Measurements from ENCODE around the gene ADM. TPM values are rescaled to one million over a fixed set of nuclear protein-coding genes. Genes with fewer than 3 reads are reported as not detected.

The ADM gene
- polyA plus RNA-seq, 3 donors, result 9.5 to 224 (median 20.0) TPM

DNA sequence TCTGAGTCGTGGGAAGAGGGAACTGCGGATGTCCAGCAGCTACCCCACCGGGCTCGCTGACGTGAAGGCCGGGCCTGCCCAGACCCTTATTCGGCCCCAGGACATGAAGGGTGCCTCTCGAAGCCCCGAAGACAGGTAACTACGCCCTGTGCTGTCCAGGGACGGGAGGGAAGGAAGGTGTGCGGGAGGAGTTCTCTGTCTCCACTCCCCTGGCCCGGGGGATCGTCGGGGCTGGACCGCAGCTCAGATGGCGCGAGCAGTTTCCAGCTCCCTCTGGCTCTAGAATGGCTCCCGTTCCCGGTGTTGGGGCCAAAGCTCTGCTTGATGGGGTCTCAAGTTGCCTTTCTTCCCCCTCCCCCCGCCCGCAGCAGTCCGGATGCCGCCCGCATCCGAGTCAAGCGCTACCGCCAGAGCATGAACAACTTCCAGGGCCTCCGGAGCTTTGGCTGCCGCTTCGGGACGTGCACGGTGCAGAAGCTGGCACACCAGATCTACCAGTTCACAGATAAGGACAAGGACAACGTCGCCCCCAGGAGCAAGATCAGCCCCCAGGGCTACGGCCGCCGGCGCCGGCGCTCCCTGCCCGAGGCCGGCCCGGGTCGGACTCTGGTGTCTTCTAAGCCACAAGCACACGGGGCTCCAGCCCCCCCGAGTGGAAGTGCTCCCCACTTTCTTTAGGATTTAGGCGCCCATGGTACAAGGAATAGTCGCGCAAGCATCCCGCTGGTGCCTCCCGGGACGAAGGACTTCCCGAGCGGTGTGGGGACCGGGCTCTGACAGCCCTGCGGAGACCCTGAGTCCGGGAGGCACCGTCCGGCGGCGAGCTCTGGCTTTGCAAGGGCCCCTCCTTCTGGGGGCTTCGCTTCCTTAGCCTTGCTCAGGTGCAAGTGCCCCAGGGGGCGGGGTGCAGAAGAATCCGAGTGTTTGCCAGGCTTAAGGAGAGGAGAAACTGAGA is 1.4 kb downstream of the ADM start:
- Mint-ChIP-seq H3K9me3 (peaks cover 0 to 16% (median 0%) of the 10 kb centered on the region in 7 donors), H3K36me3 (peaks cover 0 to 14% of the 10 kb centered on the region in 2 donors), H3K4me1 (peaks cover 43% of the 10 kb centered on the region), H3K27me3 (ENCODE audit: low read depth in 3 of 3) (peaks cover 16 to 25% (median 23%) of the 10 kb centered on the region in 3 donors), H3K4me3 (peak overlapping the region; percentile 96 to 99), H3K27ac (peak overlapping the region; percentile 78 to 99 (median 90))
- peaks cover 29% of the 10 kb centered on the region for H4K20me1 ChIP-seq (ENCODE audit: insufficient read depth, low read length)
- H3K4me3 ChIP-seq (replicated peaks in 1 of 3; ENCODE audit: low read depth in 2 of 3, low read length in 3 of 3), result peak overlapping the region; percentile 79 to 97 (median 89)
- peak overlapping the region in 1 of 2 donors; percentile 100 for H3K27ac ChIP-seq (ENCODE audit: low read depth in 1 of 2, low read length in 2 of 2)
- no peaks in the 10 kb centered on the region for H3K36me3 ChIP-seq (replicated peaks in 1 of 2; ENCODE audit: control insufficient read depth in 1 of 2, insufficient read depth in 2 of 2, low read length in 2 of 2)
- DNase-seq, result peak in 1 of 3 donors; percentile 22
- 2% methylated on average over 58 of the region's 65 CpGs for WGBS (ENCODE audit: insufficient coverage)
- H3K79me2 ChIP-seq (ENCODE audit: insufficient read depth, low read length), result peaks cover 25% of the 10 kb centered on the region
- TF ChIP-seq, protein P1, sequence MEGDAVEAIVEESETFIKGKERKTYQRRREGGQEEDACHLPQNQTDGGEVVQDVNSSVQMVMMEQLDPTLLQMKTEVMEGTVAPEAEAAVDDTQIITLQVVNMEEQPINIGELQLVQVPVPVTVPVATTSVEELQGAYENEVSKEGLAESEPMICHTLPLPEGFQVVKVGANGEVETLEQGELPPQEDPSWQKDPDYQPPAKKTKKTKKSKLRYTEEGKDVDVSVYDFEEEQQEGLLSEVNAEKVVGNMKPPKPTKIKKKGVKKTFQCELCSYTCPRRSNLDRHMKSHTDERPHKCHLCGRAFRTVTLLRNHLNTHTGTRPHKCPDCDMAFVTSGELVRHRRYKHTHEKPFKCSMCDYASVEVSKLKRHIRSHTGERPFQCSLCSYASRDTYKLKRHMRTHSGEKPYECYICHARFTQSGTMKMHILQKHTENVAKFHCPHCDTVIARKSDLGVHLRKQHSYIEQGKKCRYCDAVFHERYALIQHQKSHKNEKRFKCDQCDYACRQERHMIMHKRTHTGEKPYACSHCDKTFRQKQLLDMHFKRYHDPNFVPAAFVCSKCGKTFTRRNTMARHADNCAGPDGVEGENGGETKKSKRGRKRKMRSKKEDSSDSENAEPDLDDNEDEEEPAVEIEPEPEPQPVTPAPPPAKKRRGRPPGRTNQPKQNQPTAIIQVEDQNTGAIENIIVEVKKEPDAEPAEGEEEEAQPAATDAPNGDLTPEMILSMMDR (IDR thresholded peaks at IDR 0.05), result no peak
- peak overlapping the region; percentile 97 for H3K9ac ChIP-seq (ENCODE audit: insufficient read depth, low read length, poor library complexity, severe bottlenecking)
- H3K9me3 ChIP-seq (replicated peaks in 1 of 2; ENCODE audit: control insufficient read depth in 1 of 2, insufficient read depth in 1 of 2, low read length in 2 of 2), result no peaks in the 10 kb centered on the region
- peak overlapping the region; percentile 96 for H3K4me2 ChIP-seq (replicated peaks; ENCODE audit: extremely low read depth, low read length, poor library complexity, severe bottlenecking)
- intact Hi-C loops (cut with micrococcal nuclease), result loop anchor here (2.0 to 10.0 kb wide), 8 partner anchors 13 to 841 kb away; partner anchors contain the start of gene ZNF143 (in 1 of the 2)
- peaks cover 49 to 53% of the 10 kb centered on the region in 2 donors for H3K4me1 ChIP-seq (ENCODE audit: control insufficient read depth in 1 of 2, insufficient read depth in 2 of 2, low read length in 2 of 2)
- peak overlapping the region; percentile 76 for H2AFZ ChIP-seq (ENCODE audit: insufficient read depth, low read depth, low read length, poor library complexity, severe bottlenecking)
- H3K27me3 ChIP-seq (ENCODE audit: control insufficient read depth in 2 of 2, insufficient read depth in 2 of 2, low read length in 2 of 2), result peaks cover 0 to 16% of the 10 kb centered on the region in 2 donors

DNA sequence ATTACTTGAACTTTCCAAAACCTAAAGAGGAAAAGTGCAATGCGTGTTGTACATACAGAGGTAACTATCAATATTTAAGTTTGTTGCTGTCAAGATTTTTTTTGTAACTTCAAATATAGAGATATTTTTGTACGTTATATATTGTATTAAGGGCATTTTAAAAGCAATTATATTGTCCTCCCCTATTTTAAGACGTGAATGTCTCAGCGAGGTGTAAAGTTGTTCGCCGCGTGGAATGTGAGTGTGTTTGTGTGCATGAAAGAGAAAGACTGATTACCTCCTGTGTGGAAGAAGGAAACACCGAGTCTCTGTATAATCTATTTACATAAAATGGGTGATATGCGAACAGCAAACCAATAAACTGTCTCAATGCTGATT is 2.1 kb downstream of the ADM start:
- Histone ChIP-seq H3K4me2 (replicated peaks; ENCODE audit: extremely low read depth, low read length, poor library complexity, severe bottlenecking) (peak overlapping the region; percentile 96), H3K27me3 (ENCODE audit: control insufficient read depth in 2 of 2, insufficient read depth in 2 of 2, low read length in 2 of 2) (peaks cover 0 to 16% of the 10 kb centered on the region in 2 donors), H3K27ac (ENCODE audit: low read depth in 1 of 2, low read length in 2 of 2) (peak overlapping the region in 1 of 2 donors; percentile 52), H3K36me3 (replicated peaks in 1 of 2; ENCODE audit: control insufficient read depth in 1 of 2, insufficient read depth in 2 of 2, low read length in 2 of 2) (no peaks in the 10 kb centered on the region), H2AFZ (ENCODE audit: insufficient read depth, low read depth, low read length, poor library complexity, severe bottlenecking) (peak overlapping the region; percentile 67), H4K20me1 (ENCODE audit: insufficient read depth, low read length) (peaks cover 29% of the 10 kb centered on the region), H3K9ac (ENCODE audit: insufficient read depth, low read length, poor library complexity, severe bottlenecking) (peak overlapping the region; percentile 97), H3K9me3 (replicated peaks in 1 of 2; ENCODE audit: control insufficient read depth in 1 of 2, insufficient read depth in 1 of 2, low read length in 2 of 2) (no peaks in the 10 kb centered on the region), H3K79me2 (ENCODE audit: insufficient read depth, low read length) (peaks cover 25% of the 10 kb centered on the region), H3K4me3 (replicated peaks in 1 of 3; ENCODE audit: low read depth in 2 of 3, low read length in 3 of 3) (peak overlapping the region; percentile 79 to 97 (median 89)), H3K4me1 (ENCODE audit: control insufficient read depth in 1 of 2, insufficient read depth in 2 of 2, low read length in 2 of 2) (peaks cover 44 to 48% of the 10 kb centered on the region in 2 donors)
- H3K27me3 Mint-ChIP-seq (ENCODE audit: low read depth in 3 of 3), result peaks cover 16 to 25% (median 23%) of the 10 kb centered on the region in 3 donors
- peak overlapping the region; percentile 96 to 99 for H3K4me3 Mint-ChIP-seq
- H3K27ac Mint-ChIP-seq, result peak overlapping the region in 3 of 7 donors; percentile 12 to 77 (median 30)
- intact Hi-C loops (cut with micrococcal nuclease), result loop anchor here (2.0 to 10.0 kb wide), 8 partner anchors 14 to 842 kb away; partner anchors contain the start of gene ZNF143 (in 1 of the 2)
- TF ChIP-seq, protein P1 (IDR thresholded peaks at IDR 0.05), result no peak
- H3K4me1 Mint-ChIP-seq, result peaks cover 37% of the 10 kb centered on the region
- H3K36me3 Mint-ChIP-seq, result peaks cover 0 to 14% of the 10 kb centered on the region in 2 donors
- H3K9me3 Mint-ChIP-seq, result peaks cover 0 to 16% (median 2%) of the 10 kb centered on the region in 7 donors
- DNase-seq, result no peak
- no CpG with 5 or more reads among the region's 9 CpGs for WGBS (ENCODE audit: insufficient coverage)

Measured in CD14-positive monocyte (primary cell).